HL-60 (cell line): ENCODE data around the gene SLC45A1.

Experiments used
- DNase-seq, 2 experiments: peaks; one replicate each; pipeline ENCODE4 v3.0.0-alpha.2; 2010 to 2020; ENCODE audit warnings: low read depth in 1 of 2, low spot score in 1 of 2
- H3K27ac ChIP-seq: fragments of 250-450 bp; sonication (Bioruptor Pico); replicated peaks from 2 replicates; pipeline ENCODE4 v1.5.1; 2020; ENCODE audit warnings: mild to moderate bottlenecking, moderate library complexity
- H3K27me3 ChIP-seq: fragments of 250-450 bp; sonication (Bioruptor Pico); 2 replicates; pipeline ENCODE4 v1.5.1; 2021; ENCODE audit warnings: mild to moderate bottlenecking, moderate library complexity; ENCODE audit not compliant: insufficient read depth, poor library complexity, severe bottlenecking
- H3K4me3 ChIP-seq: replicated peaks from 2 replicates; pipeline ENCODE4 v1.5.1; 2011; ENCODE audit warnings: mild to moderate bottlenecking, control low read depth, low read length; ENCODE audit not compliant: insufficient read depth
- CTCF ChIP-seq: IDR thresholded peaks from one replicate; pipeline ENCODE4 v1.5.1; 2011; ENCODE audit warnings: low read length, control low read depth, inconsistent platforms; ENCODE audit not compliant: insufficient read depth
- GABPA ChIP-seq: IDR thresholded peaks from 2 replicates; pipeline ENCODE4 v1.6.1; 2012; ENCODE audit warnings: low read depth
- POLR2AphosphoS5 ChIP-seq: IDR thresholded peaks from 2 replicates; pipeline ENCODE4 v1.6.1; 2012; ENCODE audit warnings: low read depth
- REST ChIP-seq: IDR thresholded peaks from 2 replicates; pipeline ENCODE4 v1.6.1; 2012; ENCODE audit warnings: low read depth; ENCODE audit not compliant: insufficient replicate concordance
- SPI1 ChIP-seq: IDR thresholded peaks from 2 replicates; pipeline ENCODE4 v1.6.1; 2012; ENCODE audit warnings: low read depth, mild to moderate bottlenecking, borderline replicate concordance

The SLC45A1 gene

GRCh38 chr1:8361198-8361849 lies 43.4 kb downstream of the SLC45A1 start:
- DNase-seq, result no peak

GRCh38 chr1:8362701-8363101 lies 44.8 kb downstream of the SLC45A1 start:
- DNase-seq, result no peak
- Histone ChIP-seq H3K4me3 (no peak overlapping the region), H3K27me3 (no peaks in the 10 kb centered on the region), H3K27ac (no peak overlapping the region)
- TF ChIP-seq SPI1, result no peak
- no peak for TF ChIP-seq POLR2AphosphoS5
- no peak for TF ChIP-seq CTCF
- TF ChIP-seq REST, result no peak
- no peak for TF ChIP-seq GABPA

More at GRCh38 chr1:8361198-8361849, 43.4 kb downstream of the SLC45A1 start:
- no peaks in the 10 kb centered on the region for H3K27me3 ChIP-seq
- TF ChIP-seq REST (no peak), POLR2AphosphoS5 (no peak), GABPA (no peak), CTCF (no peak), SPI1 (no peak)
- no peak overlapping the region for H3K27ac ChIP-seq
- no peak overlapping the region for H3K4me3 ChIP-seq

- no peaks in the 10 kb centered on the region for H3K27me3 ChIP-seq
- no peak overlapping the region for H3K27ac ChIP-seq
- TF ChIP-seq CTCF (no peak), POLR2AphosphoS5 (no peak), GABPA (no peak), REST (no peak), SPI1 (no peak)
- DNase-seq, result no peak
- no peak overlapping the region for H3K4me3 ChIP-seq
These were observed 45.4 kb downstream of the SLC45A1 start for GRCh38 chr1:8363186-8363766.
